MCF 10A (cell line): ENCODE data around the gene ZHX3. TPM values are rescaled to one million over a fixed set of nuclear protein-coding genes. Genes with fewer than 3 reads are reported as not detected.

ENCODE experiments used
- BruUV-seq: library from RNA; stranded (reverse); fragments of 400-500 nt; replicated peaks from 2 replicates; lab custom pipeline; 2021; lab: Mats Ljungman, UMichigan
- CTCF ChIA-PET: fragments of 300-600 bp; sonication (Branson Sonifier 250); formaldehyde crosslinking; extraction: SDS; loops from one replicate; lab custom pipeline; 2021; ENCODE audit warnings: antibody characterized with exemption, inconsistent platforms; lab: Yijun Ruan, JAX
- POLR2A ChIA-PET: fragments of 300-600, 350-650 bp; sonication (Branson Sonifier 250); formaldehyde crosslinking; extraction: SDS; loops from one replicate; lab custom pipeline; 2020; ENCODE audit warnings: antibody characterized with exemption, inconsistent platforms; lab: Yijun Ruan, JAX
- DNase-seq: peaks from one replicate; pipeline ENCODE4 v3.0.0-alpha.2; 2018; ENCODE audit not compliant: unreplicated experiment
- H3K27ac Mint-ChIP-seq: one replicate; pipeline ENCODE4 v1.8.0; 2022; ENCODE audit warnings: mild to moderate bottlenecking, low read depth, mixed read lengths; ENCODE audit not compliant: unreplicated experiment
- H3K27me3 Mint-ChIP-seq: one replicate; pipeline ENCODE4 v1.8.0; 2022; ENCODE audit warnings: mixed read lengths; ENCODE audit not compliant: insufficient read depth, unreplicated experiment
- H3K36me3 Mint-ChIP-seq: one replicate; pipeline ENCODE4 v1.8.0; 2022; ENCODE audit warnings: mild to moderate bottlenecking, moderate library complexity, mixed read lengths; ENCODE audit not compliant: insufficient read depth, unreplicated experiment
- H3K4me1 Mint-ChIP-seq: one replicate; pipeline ENCODE4 v1.8.0; 2022; ENCODE audit warnings: mixed read lengths; ENCODE audit not compliant: insufficient read depth, unreplicated experiment
- H3K4me3 Mint-ChIP-seq: one replicate; pipeline ENCODE4 v1.8.0; 2022; ENCODE audit warnings: mild to moderate bottlenecking, moderate library complexity, mixed read lengths; ENCODE audit not compliant: unreplicated experiment
- H3K9me3 Mint-ChIP-seq: one replicate; pipeline ENCODE4 v1.8.0; 2022; ENCODE audit warnings: mixed read lengths; ENCODE audit not compliant: unreplicated experiment
- intact Hi-C: fragments of 100-400 bp; cut with micrococcal nuclease; formaldehyde crosslinking; loops from 2 replicates; pipeline ENCODE4 v1.14.1; 2022
- total RNA-seq: library from RNA; stranded (reverse); gene quantifications from 2 replicates; pipeline ENCODE4 v1.2.3, GENCODE V29; 2022
- TF ChIP-seq, protein P1 (sequence below): fragments of 200-600 bp; IDR thresholded peaks from one replicate; pipeline ENCODE4 v1.8.0; 2022; ENCODE audit warnings: antibody characterized with exemption, mild to moderate bottlenecking; ENCODE audit not compliant: unreplicated experiment

The ZHX3 gene
- total RNA-seq, 1 experiment from 2014 or later = 34.1 TPM

DNA sequence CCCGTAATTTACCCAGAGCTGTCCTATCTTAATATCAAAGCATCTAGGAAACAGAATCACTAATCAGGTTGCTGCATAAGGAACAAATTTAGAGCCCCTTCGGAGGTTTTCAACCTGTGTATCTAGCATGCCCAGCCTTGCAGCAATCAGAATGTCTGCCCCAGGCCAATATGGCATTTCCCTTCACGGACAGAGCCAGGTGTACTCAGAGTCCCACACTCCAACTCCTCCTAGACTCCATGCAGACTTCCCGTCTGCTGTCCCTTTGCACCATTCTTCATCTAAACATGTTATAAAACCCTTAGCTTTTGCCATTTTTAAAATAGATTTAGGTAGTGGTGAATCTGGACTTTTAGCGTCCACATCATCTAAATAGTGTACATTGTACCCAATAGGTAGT lies 61.0 kb downstream of the ZHX3 start:
- no peak for DNase-seq
- intact Hi-C loops = no loop called here
- CTCF ChIA-PET = interaction anchor here (0.8 to 2.4 kb wide), 5 partner anchors 9 to 84 kb away, joined by 3 to 9 read pairs (median 3); partner anchors contain the start of gene LPIN3
- POLR2A ChIA-PET = interaction anchor here (0.6 to 3.4 kb wide), 2 partner anchors 11 to 69 kb away, joined by 3 to 11 read pairs; no protein-coding TSS in a partner anchor
- no peak overlapping the region for H3K4me3 Mint-ChIP-seq
- H3K36me3 Mint-ChIP-seq = peaks cover 7% of the 10 kb centered on the region
- no peaks in the 10 kb centered on the region for H3K4me1 Mint-ChIP-seq
- TF ChIP-seq, protein P1, sequence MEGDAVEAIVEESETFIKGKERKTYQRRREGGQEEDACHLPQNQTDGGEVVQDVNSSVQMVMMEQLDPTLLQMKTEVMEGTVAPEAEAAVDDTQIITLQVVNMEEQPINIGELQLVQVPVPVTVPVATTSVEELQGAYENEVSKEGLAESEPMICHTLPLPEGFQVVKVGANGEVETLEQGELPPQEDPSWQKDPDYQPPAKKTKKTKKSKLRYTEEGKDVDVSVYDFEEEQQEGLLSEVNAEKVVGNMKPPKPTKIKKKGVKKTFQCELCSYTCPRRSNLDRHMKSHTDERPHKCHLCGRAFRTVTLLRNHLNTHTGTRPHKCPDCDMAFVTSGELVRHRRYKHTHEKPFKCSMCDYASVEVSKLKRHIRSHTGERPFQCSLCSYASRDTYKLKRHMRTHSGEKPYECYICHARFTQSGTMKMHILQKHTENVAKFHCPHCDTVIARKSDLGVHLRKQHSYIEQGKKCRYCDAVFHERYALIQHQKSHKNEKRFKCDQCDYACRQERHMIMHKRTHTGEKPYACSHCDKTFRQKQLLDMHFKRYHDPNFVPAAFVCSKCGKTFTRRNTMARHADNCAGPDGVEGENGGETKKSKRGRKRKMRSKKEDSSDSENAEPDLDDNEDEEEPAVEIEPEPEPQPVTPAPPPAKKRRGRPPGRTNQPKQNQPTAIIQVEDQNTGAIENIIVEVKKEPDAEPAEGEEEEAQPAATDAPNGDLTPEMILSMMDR = no peak
- BruUV-seq = no TSS peak
- H3K27ac Mint-ChIP-seq = no peak overlapping the region
- H3K9me3 Mint-ChIP-seq = no peaks in the 10 kb centered on the region
- H3K27me3 Mint-ChIP-seq = no peaks in the 10 kb centered on the region

DNA sequence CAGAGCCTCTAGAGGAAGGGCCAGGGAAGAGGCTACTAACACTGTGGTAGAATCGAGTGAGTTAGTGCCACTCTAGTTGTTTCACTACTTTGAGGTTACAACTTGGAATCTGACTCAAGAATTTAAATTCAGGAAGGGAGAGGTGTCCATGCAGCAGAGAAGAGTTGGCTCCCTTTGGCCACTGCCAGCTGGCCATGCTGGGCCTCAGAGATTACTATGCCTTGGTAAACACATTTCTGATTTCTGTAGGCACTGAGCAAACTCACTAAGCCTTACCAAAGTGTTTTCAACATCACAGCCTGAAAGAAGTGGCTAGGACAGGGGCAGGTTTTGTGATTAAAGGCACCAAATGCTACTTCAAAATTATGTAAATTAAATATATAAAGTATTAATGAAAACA lies 61.9 kb downstream of the ZHX3 start:
- no peaks in the 10 kb centered on the region for H3K9me3 Mint-ChIP-seq
- H3K27me3 Mint-ChIP-seq = no peaks in the 10 kb centered on the region
- no peak for DNase-seq
- H3K36me3 Mint-ChIP-seq = peaks cover 7% of the 10 kb centered on the region
- ChIA-PET POLR2A (interaction anchor here (3.4 kb wide), 1 partner anchor 10 kb away, joined by 11 read pairs; no protein-coding TSS in a partner anchor), CTCF (interaction anchor here (1.3 to 2.4 kb wide), 2 partner anchors 10 to 85 kb away, joined by 5 to 9 read pairs; partner anchors contain the start of gene LPIN3)
- H3K4me3 Mint-ChIP-seq = no peak overlapping the region
- intact Hi-C loops = no loop called here
- no TSS peak for BruUV-seq
- H3K4me1 Mint-ChIP-seq = no peaks in the 10 kb centered on the region
- TF ChIP-seq, protein P1 = no peak
- H3K27ac Mint-ChIP-seq = no peak overlapping the region

DNA sequence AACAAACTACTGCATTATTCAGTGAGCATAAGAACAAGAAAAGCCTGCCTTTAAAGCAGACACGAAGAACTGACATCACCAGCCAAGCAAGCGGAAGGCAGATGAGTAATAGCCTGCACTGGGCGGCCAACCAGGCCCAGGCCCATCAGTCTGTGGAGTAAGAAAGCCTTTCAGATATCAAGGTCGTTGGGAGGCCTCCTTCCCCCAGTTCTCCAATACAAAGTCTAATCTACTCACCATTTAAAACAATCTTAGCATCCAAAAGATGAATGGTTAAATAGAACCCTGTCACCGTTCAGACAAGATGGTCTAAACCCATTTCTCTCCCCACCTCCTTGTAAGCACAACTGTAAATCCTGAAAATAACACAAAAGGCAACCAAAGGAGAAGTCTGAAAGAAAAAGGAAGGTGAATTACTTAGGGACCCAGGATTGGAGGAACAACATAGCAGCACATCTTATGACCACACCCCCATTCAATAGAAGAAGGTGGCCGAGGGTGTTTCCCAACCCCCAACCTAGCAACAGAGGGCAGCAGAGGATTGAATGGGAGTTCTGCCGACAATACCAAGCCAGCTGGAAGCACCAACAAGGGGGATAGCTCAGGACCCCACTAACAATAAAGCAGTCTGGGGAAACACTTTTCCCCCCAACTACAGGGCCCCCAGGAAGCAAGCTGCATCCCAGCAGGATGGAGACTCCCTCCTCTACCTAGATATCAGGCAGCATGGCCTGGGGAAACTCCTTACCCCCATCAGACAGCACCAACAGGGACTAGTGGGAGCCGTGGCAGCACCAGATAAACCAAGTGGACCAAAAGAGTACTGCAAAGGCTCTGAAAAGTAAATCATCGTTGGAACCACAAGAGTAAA lies 67.9 kb downstream of the ZHX3 start:
- H3K9me3 Mint-ChIP-seq = no peaks in the 10 kb centered on the region
- no peaks in the 10 kb centered on the region for H3K27me3 Mint-ChIP-seq
- peak; percentile 82 for DNase-seq
- peaks cover 40% of the 10 kb centered on the region for H3K4me1 Mint-ChIP-seq
- peak overlapping the region; percentile 97 for H3K27ac Mint-ChIP-seq
- intact Hi-C loops = loop anchor here (1.0 to 5.0 kb wide), 2 partner anchors 68 to 91 kb away; partner anchors contain the start of genes LPIN3 and ZHX3
- CTCF ChIA-PET = interaction anchor here (0.7 to 4.2 kb wide), 9 partner anchors 9 to 121 kb away, joined by 3 to 20 read pairs (median 4); partner anchors contain the start of gene LPIN3
- POLR2A ChIA-PET = interaction anchor here (0.6 to 2.7 kb wide), 7 partner anchors 15 to 264 kb away, joined by 3 to 14 read pairs (median 4); partner anchors contain the start of gene LPIN3
- TSS peak; percentile 57 for BruUV-seq
- TF ChIP-seq, protein P1 = peak; percentile 21
- no peaks in the 10 kb centered on the region for H3K36me3 Mint-ChIP-seq
- peak overlapping the region; percentile 26 for H3K4me3 Mint-ChIP-seq
